ENCODE data around the gene SESN2. TPM values are rescaled to one million over a fixed set of nuclear protein-coding genes. Genes with fewer than 3 reads are reported as not detected.

SESN2 gene
- total RNA-seq, 4 donors from 2014 or later: 8.3 to 18.5 (median 12.8) TPM

DNA sequence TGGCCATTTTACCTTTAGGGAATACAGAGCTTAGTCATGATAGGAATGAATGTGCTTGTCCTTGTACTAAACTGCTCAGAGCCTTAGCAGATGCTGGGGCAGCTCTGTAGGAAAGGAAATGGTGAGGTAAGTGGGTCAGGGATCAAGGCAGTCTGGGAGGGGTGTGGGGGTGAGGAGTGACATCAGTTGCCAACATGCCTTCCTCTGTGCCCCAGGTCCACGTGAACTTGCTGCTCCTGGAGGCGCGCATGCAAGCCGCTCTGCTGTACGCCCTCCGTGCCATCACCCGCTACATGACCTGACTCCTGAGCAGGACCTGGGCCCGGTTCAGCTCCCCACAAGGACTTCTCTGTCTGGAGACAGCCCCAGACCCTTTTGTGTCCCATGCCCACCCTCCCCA lies 21.2 kb downstream of the SESN2 start:
- TF ChIP-seq, protein P1, sequence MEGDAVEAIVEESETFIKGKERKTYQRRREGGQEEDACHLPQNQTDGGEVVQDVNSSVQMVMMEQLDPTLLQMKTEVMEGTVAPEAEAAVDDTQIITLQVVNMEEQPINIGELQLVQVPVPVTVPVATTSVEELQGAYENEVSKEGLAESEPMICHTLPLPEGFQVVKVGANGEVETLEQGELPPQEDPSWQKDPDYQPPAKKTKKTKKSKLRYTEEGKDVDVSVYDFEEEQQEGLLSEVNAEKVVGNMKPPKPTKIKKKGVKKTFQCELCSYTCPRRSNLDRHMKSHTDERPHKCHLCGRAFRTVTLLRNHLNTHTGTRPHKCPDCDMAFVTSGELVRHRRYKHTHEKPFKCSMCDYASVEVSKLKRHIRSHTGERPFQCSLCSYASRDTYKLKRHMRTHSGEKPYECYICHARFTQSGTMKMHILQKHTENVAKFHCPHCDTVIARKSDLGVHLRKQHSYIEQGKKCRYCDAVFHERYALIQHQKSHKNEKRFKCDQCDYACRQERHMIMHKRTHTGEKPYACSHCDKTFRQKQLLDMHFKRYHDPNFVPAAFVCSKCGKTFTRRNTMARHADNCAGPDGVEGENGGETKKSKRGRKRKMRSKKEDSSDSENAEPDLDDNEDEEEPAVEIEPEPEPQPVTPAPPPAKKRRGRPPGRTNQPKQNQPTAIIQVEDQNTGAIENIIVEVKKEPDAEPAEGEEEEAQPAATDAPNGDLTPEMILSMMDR (IDR thresholded peaks at IDR 0.05; ENCODE audit: low read depth): no peak

DNA sequence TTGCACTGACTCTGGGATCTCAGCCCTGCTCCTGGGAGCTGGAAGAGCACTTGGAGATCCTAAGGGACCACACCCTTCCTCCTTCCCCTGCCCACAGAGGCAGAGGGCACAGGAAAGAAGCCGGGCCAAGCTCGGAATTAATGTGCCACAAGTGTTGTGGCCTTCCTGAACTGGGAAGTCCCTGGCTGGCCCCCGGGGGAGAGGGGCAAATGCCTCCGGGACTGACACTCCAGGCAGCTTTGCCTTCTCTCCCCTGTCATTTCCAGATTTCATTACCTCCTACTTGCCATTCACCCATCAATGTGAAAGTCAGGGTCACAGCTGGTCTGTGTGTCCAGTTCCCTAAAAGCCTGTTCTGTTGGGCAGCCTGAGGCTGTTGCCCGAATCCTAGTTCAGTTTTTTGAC lies 21.7 kb downstream of the SESN2 start:
- TF ChIP-seq, protein P1 (IDR thresholded peaks at IDR 0.05; ENCODE audit: low read depth): no peak

DNA sequence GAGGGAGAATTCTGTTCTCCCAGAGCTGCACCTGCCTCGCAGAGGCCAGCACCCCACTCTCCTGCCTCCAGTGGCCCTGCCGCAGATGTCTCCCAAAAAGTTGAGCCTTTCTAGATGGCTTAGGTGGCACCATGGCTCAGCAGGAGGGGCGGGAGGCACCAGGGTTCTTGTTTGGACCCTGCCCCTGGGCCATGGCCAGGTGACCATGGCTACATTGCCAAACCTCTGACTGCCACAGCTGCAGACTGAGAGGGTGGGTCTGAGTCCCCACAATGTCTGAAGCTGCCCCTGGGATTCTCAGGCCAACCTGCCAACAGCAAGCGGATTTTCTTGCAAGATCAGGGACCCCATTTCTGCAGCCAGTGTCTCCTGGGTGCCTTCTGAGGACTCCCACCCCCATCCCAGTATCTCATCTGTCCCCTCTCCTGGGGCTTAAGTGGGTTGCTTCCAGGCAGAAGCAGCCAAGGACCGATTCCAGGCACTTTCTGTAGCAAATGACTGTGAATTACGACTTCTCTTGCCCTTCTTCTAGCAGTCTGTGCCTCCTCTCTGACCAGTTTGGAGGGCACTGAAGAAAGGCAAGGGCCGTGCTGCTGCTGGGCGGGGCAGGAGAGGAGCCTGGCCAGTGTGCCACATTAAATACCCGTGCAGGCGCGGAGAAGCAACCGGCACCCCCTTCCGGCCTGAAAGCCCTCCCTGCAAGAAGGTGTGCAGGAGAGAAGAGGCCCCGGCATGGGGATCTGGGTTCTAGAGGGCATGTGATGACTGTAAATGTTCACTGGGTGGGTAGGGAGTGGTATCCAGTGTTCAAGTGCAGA lies 22.5 kb downstream of the SESN2 start:
- TF ChIP-seq, protein P1 (IDR thresholded peaks at IDR 0.05; ENCODE audit: low read depth): no peak

DNA sequence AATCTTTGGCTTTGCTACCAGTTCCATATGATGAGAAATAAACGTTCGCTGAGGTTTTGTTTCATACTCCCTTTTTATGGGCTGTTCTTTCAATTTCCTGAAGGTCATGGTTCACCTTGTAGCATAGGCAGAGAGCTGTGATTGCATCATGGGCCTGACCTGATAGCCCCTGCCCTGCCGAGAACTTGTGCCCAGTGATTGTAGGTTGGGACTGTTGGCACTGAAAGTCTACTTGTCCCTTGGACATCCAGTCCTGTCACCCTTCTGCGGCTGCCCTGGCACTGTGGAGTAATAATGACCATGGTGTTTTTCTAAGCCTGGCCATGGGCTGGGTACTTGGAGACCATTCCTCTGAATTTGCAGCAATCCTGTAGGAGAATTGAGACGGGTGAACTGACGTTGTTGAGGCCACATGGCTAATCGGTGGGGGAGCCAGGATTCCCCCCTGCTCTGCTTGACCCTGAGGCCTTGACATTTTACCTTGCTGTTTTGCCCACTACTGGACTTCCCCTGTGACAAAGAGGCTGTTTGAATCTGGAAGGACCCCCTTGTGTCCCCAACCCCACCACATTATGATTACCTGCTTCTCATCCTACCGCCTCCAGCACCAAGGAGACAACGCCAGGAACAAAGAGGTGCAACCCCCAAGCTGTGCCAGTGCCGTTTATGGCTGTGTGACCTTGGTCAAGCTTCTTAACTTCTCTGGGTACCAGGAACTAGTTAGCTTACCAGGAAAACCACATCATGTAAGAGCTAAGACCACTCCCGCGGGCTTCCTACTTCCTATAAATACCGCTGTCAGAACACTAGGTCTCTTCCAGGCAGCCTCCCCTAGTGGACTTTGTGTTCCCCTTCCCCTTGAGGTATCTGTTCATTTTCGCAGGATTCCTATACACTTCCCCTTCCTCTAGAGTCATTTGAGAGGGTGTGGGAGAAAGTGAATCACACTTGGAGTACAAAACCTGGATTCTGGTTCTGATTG lies 23.4 kb downstream of the SESN2 start:
- TF ChIP-seq, protein P1 (IDR thresholded peaks at IDR 0.05; ENCODE audit: low read depth): no peak

DNA sequence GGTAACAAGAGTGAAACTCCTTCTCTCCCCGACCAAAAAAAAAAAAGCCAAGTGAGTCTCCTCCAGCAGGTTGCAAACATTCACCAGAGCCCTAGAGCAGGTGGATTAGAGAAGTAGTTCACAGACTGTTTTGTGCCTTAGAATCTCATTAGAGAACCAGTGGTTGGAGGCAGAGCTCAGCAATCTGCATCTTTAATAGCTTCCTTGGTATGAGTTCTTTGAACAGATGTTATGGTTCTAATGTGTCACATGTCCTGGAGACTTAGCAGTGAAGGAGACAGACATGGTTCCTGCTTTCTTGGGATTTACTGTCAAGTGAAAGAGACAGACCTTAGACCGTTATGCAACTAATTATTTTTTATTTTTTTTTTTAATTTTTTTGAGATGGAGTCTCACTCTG lies 26.8 kb downstream of the SESN2 start:
- TF ChIP-seq, protein P1 (IDR thresholded peaks at IDR 0.05; ENCODE audit: low read depth): no peak

DNA sequence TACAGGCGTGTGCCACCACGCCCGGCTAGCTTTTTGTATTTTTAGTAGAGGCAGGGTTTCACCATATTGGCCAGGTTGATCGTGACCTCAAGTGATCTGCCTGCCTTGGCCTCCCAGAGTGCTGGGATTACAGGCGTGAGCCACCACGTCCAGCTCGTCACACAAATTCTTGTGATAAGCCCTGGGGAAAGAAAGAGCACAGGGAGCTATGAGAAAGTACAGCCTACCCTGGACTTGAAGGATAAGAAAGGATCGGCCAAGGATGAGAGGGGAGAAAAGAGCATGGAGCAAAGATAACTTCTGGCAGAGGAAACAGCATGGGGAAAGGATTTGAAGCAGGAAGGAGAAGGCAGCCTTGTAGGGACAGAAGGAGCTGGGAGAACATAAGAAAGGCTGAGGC lies 29.2 kb downstream of the SESN2 start:
- TF ChIP-seq, protein P1 (IDR thresholded peaks at IDR 0.05; ENCODE audit: low read depth): no peak

DNA sequence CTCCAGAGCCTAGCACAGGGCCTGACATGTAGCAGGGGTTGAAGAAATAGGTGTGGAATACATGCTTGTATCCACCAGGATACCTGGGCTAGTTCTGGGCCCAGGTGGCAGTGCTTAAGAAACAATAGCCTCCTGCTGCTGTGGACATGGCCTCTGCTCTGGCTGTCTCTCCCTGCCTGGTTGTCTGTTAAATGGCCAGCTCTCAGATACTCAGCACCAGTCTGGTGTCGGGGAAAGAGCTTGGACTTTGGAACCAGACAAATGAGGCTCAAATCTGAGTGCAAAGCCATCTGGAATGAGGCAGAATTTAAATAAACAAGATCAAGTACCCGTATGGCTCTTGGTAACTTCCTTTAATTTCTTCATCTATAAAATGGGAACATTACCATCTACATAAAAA lies 31.5 kb downstream of the SESN2 start:
- TF ChIP-seq, protein P1 (IDR thresholded peaks at IDR 0.05; ENCODE audit: low read depth): no peak

Data from subcutaneous adipose tissue (tissue), 4 donors.